ENCODE results near the gene AAK1.

DNA sequence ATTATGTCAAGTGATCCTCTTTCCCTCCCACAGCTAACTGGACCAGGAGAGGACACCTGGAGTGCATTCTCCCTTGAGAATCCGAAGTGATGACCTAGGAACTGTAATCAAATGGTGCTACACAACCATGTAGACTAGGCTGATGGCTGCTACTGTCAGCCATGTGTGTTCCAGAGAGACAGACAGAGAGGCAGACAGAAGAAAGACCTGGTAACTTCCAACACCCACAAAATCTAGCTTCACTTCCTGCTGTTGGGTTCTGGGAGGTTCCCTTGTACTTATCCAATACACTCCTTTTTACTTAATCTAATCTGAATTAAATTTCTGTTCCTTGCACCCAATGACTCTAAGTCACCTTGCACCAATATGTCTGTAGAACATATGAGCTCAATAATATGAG, 72.3 kb downstream of the AAK1 start:
- no peak for TF ChIP-seq CTCF (IDR thresholded peaks at IDR 0.05)
- no peak for TF ChIP-seq POLR2A (IDR thresholded peaks at IDR 0.05)
